GM23248 (cell line): ENCODE results near the gene CIRBP. TPM values are rescaled to one million over a fixed set of nuclear protein-coding genes. Genes with fewer than 3 reads are reported as not detected.
A peak's percentile ranks its signal among the peaks of the same experiment; 100 is the strongest.

Experiments used
- DNase-seq: peaks from one replicate; pipeline ENCODE4 v3.0.0-alpha.2; 2015
- H2AFZ ChIP-seq: fragments of 200-600 bp; sonication (generic); 2 replicates; pipeline ENCODE4 v1.6.1; 2016; ENCODE audit warnings: antibody characterized with exemption
- H3F3A ChIP-seq: fragments of 200-600 bp; sonication (generic); 2 replicates; pipeline ENCODE4 v1.6.1; 2016; ENCODE audit warnings: mild to moderate bottlenecking, antibody characterized with exemption, mixed run types; ENCODE audit not compliant: insufficient read depth
- H3K27ac ChIP-seq: fragments of 200-600 bp; sonication (generic); 2 replicates; pipeline ENCODE4 v1.5.1; 2016; ENCODE audit warnings: mild to moderate bottlenecking
- H3K27me3 ChIP-seq: fragments of 200-600 bp; sonication (generic); replicated peaks from 2 replicates; pipeline ENCODE4 v1.6.1; 2016; ENCODE audit warnings: mild to moderate bottlenecking; ENCODE audit not compliant: insufficient read depth
- H3K36me3 ChIP-seq: fragments of 200-600 bp; sonication (generic); 2 replicates; pipeline ENCODE4 v1.6.1; 2016; ENCODE audit warnings: low read depth, mild to moderate bottlenecking
- H3K4me1 ChIP-seq: fragments of 200-600 bp; sonication (generic); 2 replicates; pipeline ENCODE4 v1.6.1; 2016; ENCODE audit warnings: mild to moderate bottlenecking; ENCODE audit not compliant: insufficient read depth
- H3K4me2 ChIP-seq: fragments of 200-600 bp; sonication (generic); one replicate; pipeline ENCODE4 v1.6.1; 2016; ENCODE audit warnings: mild to moderate bottlenecking; ENCODE audit not compliant: unreplicated experiment
- H3K4me3 ChIP-seq: fragments of 200-600 bp; sonication (generic); 2 replicates; pipeline ENCODE4 v1.5.1; 2016; ENCODE audit warnings: mild to moderate bottlenecking
- H3K79me2 ChIP-seq: fragments of 200-600 bp; sonication (generic); 2 replicates; pipeline ENCODE4 v1.6.1; 2016; ENCODE audit warnings: mild to moderate bottlenecking; ENCODE audit not compliant: insufficient read depth
- H3K9ac ChIP-seq: fragments of 200-600 bp; sonication (generic); 2 replicates; pipeline ENCODE4 v1.6.1; 2016; ENCODE audit warnings: mild to moderate bottlenecking
- H3K9me2 ChIP-seq: fragments of 200-600 bp; sonication (generic); 2 replicates; pipeline ENCODE4 v1.6.1; 2016; ENCODE audit warnings: mixed run types, mild to moderate bottlenecking, moderate library complexity; ENCODE audit not compliant: insufficient read depth
- H3K9me3 ChIP-seq: fragments of 200-600 bp; sonication (generic); one replicate; pipeline ENCODE4 v1.6.1; 2017; ENCODE audit warnings: low read depth
- H4K20me1 ChIP-seq: fragments of 200-600 bp; sonication (generic); 2 replicates; pipeline ENCODE4 v1.6.0; 2016; ENCODE audit not compliant: insufficient read depth
- EZH2 ChIP-seq: fragments of 200-600 bp; sonication (generic); IDR thresholded peaks from 2 replicates; pipeline ENCODE4 v1.6.1; 2018; ENCODE audit warnings: antibody characterized with exemption, mild to moderate bottlenecking; ENCODE audit not compliant: insufficient read depth, poor library complexity, severe bottlenecking
- EZH2phosphoT487 ChIP-seq: fragments of 200-600 bp; sonication (generic); IDR thresholded peaks from 2 replicates; pipeline ENCODE4 v1.6.1; 2018; ENCODE audit warnings: antibody characterized with exemption, moderate library complexity, mild to moderate bottlenecking, low read depth; ENCODE audit not compliant: insufficient read depth
- WGBS, 2 experiments: methylation state at CpG; one replicate each; pipeline ENCODE4 v1.1.6; 2015 to 2017; ENCODE audit warnings: low lambda C conversion rate in 2 of 2, low coverage in 1 of 2; ENCODE audit errors: missing lambda C conversion rate in 2 of 2; 5-methylcytosine and 5-hydroxymethylcytosine counted together
- in situ Hi-C: fragments of 300-500 bp; cut with MboI; formaldehyde crosslinking; loops from 2 replicates; pipeline ENCODE4 v1.15.0; 2020
- polyA plus RNA-seq: library from polyadenylated mRNA; unstranded; fragments of >200 nt; fragmentation: Nextera tagmentation; extraction: Ambion mirVana; gene quantifications from 2 replicates; pipeline ENCODE4 v1.2.1, GENCODE V29; 2016
- total RNA-seq: library from RNA; depleted of rRNA; stranded (reverse); fragments of >200 nt; shearing (Covaris generic); gene quantifications from 2 replicates; pipeline ENCODE4 v1.2.3, GENCODE V29; 2014; rRNA removed

CIRBP gene
- total and polyA plus RNA-seq, 2 experiments from 2014 or later, result 185 to 392 TPM

DNA sequence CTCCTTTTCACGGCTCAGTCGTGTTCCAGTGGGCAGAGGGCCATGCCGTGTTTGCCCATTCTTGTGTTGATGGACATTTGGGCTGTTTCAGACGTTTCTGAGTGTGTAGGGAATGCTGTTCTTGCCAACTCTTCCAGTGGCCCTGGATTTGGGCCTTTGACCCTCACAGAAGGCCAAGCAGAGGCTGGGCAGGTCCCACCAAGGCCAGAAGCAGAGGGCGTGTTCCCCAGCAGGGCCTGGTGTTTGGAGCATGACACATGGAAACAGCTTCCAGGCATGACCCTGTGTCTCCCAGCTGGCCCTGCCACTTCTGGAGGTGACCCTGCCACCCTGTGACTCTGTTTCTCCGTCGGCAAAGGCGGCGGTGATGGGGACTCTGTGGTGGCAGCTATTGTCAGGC lies 52.4 kb downstream of the CIRBP start:
- no peak for TF ChIP-seq EZH2phosphoT487
- TF ChIP-seq EZH2, result no peak
- Histone ChIP-seq H3K9me3 (no peaks in the 10 kb centered on the region), H3K4me1 (no peaks in the 10 kb centered on the region), H3K9me2 (no peaks in the 10 kb centered on the region), H3K36me3 (no peaks in the 10 kb centered on the region), H3K79me2 (no peaks in the 10 kb centered on the region), H3K27ac (no peak overlapping the region), H3K4me3 (no peak overlapping the region), H4K20me1 (no peaks in the 10 kb centered on the region), H3K27me3 (peaks cover 10% of the 10 kb centered on the region; the same call in 1 of the 2 replicates), H2AFZ (no peak overlapping the region), H3K9ac (no peak overlapping the region), H3K4me2 (no peak overlapping the region), H3F3A (no peaks in the 10 kb centered on the region)
- in situ Hi-C loops, result no loop called here
- WGBS, 2 experiments, result 72 to 78% methylated on average over 9 of the region's 9 CpGs
- DNase-seq, result no peak

DNA sequence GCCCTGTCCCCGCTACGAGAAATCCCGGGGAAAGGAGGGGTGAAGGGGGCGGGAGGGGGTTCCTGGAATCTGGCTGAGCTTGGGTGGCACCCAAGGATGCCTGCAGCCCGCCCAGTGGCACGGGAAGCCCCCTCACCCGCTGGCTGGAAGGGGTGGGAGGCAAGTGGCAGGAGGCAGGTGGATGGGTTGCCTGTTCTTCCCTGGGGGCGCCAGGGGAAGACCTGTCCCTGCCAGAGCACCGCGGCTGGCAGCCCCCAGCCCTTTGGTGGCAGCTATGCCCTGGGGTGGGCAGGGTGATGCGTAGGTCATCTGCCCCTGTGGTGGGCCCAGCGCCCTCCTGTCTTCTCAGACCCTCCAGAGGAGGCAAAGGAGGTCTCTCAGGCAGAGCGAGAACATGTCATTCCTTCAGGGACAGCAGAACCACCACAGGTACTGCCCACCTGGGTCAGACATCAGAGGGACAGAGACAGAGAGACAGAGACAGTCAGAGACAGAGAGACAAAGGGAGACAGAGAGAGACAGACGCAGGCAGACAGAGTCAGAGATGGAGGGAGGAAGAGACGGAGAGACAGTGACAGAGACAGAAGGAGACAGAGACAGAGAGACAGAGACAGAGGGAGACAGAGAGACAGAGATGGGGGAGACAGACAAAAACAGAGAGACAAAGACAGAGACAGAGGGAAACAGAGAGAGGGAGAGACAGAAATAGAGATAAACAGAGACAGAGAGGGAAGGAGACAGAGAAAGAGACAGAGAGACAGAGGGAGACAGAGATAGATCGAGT lies 53.3 kb downstream of the CIRBP start:
- WGBS, 2 experiments, result 80 to 84% methylated on average over 11 to 16 of the region's 16 CpGs

DNA sequence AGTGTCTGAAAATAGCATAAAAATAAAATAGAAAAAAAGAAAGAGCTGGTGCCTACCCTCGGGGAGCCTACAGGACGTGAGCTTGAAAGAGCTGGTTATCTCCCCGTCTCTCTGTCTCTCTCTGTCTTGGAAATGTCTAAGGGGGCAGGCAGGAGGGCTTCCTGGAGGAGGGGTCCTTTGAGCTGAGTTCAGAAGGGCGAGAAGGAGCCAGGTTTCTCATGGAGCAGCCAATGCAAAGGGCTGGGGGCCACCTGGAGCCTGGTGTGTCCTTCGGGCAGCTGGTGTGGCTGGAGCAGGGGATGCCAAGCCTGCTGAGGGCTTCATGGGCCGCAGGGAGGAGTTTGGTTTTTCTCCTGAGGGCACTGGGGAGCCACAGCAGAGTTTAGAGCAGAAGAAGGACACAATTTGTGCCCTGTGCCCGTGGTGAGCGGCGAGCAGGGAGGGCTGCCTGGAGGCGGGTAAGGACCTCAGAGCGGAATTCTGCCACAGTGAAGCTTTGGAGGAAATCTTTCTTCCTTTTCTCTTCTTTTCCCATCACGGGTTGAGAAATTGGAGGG lies 55.2 kb downstream of the CIRBP start:
- in situ Hi-C loops, result no loop called here
- 77 to 80% methylated on average over 12 of the region's 12 CpGs for WGBS, 2 experiments
- H3K36me3 ChIP-seq, result no peaks in the 10 kb centered on the region
- H3K27me3 ChIP-seq, result no peaks in the 10 kb centered on the region
- H3F3A ChIP-seq, result no peaks in the 10 kb centered on the region
- no peaks in the 10 kb centered on the region for H3K9me3 ChIP-seq
- no peaks in the 10 kb centered on the region for H4K20me1 ChIP-seq
- peak overlapping the region; percentile 66 for H2AFZ ChIP-seq
- DNase-seq, result no peak
- peak overlapping the region; percentile 56 for H3K4me2 ChIP-seq
- H3K4me1 ChIP-seq, result no peaks in the 10 kb centered on the region
- no peak for TF ChIP-seq EZH2
- no peak for TF ChIP-seq EZH2phosphoT487
- H3K4me3 ChIP-seq, result no peak overlapping the region; the same call in 1 of the 2 replicates
- no peaks in the 10 kb centered on the region for H3K9me2 ChIP-seq
- H3K9ac ChIP-seq, result peak overlapping the region; percentile 54; the same call in 1 of the 2 replicates
- H3K27ac ChIP-seq, result no peak overlapping the region
- no peaks in the 10 kb centered on the region for H3K79me2 ChIP-seq

More for the DNA sequence above, 53.3 kb downstream of the CIRBP start:
- H3K79me2 ChIP-seq, result no peaks in the 10 kb centered on the region
- no peaks in the 10 kb centered on the region for H3K9me3 ChIP-seq
- no peaks in the 10 kb centered on the region for H3K9me2 ChIP-seq
- peaks cover 2% of the 10 kb centered on the region; the same call in 1 of the 2 replicates for H3K27me3 ChIP-seq
- H3K4me2 ChIP-seq, result no peak overlapping the region
- no peak overlapping the region for H3K9ac ChIP-seq
- H3K36me3 ChIP-seq, result no peaks in the 10 kb centered on the region
- no peak for TF ChIP-seq EZH2
- TF ChIP-seq EZH2phosphoT487, result no peak
- in situ Hi-C loops, result no loop called here
- no peak overlapping the region for H2AFZ ChIP-seq
- H3K4me3 ChIP-seq, result no peak overlapping the region
- H3K4me1 ChIP-seq, result no peaks in the 10 kb centered on the region
- H3F3A ChIP-seq, result no peaks in the 10 kb centered on the region
- no peak for DNase-seq
- H4K20me1 ChIP-seq, result no peaks in the 10 kb centered on the region
- H3K27ac ChIP-seq, result no peak overlapping the region

Other genes starting within 250 kb of the CIRBP start
- gene TMEM259, start 248.2 kb upstream of the CIRBP start, total RNA-seq, result 132 and 169 TPM in 2 replicates
- gene TMEM259, start 248.2 kb upstream of the CIRBP start, polyA plus RNA-seq, result 76.7 and 79.7 TPM in 2 replicates
- not detected in 2 replicates for gene RNU6-2, start 247.8 kb upstream of the CIRBP start, total RNA-seq
- gene RNU6-2, start 247.8 kb upstream of the CIRBP start, polyA plus RNA-seq, result not detected in 2 replicates
- gene CNN2, start 242.7 kb upstream of the CIRBP start, total RNA-seq, result 239 and 244 TPM in 2 replicates
- gene CNN2, start 242.7 kb upstream of the CIRBP start, polyA plus RNA-seq, result 400 and 415 TPM in 2 replicates
- gene ABCA7, start 229.2 kb upstream of the CIRBP start, total RNA-seq, result 1.1 and 2.1 TPM in 2 replicates
- 1.7 and 2.6 TPM in 2 replicates for gene ABCA7, start 229.2 kb upstream of the CIRBP start, polyA plus RNA-seq
- gene ARHGAP45, start 202.2 kb upstream of the CIRBP start, total RNA-seq, result 1.5 and 6.3 TPM in 2 replicates
- 3.2 and 3.5 TPM in 2 replicates for gene ARHGAP45, start 202.2 kb upstream of the CIRBP start, polyA plus RNA-seq
- 172 and 233 TPM in 2 replicates for gene POLR2E, start 174.0 kb upstream of the CIRBP start, total RNA-seq
- 336 and 347 TPM in 2 replicates for gene POLR2E, start 174.0 kb upstream of the CIRBP start, polyA plus RNA-seq
- 298 and 323 TPM in 2 replicates for gene GPX4, start 165.3 kb upstream of the CIRBP start, total RNA-seq
- gene GPX4, start 165.3 kb upstream of the CIRBP start, polyA plus RNA-seq, result 601 and 607 TPM in 2 replicates
- gene SBNO2, start 95.1 kb upstream of the CIRBP start, total RNA-seq, result 64.5 and 70.4 TPM in 2 replicates
- 7.5 and 11.9 TPM in 2 replicates for gene SBNO2, start 95.1 kb upstream of the CIRBP start, polyA plus RNA-seq
- gene STK11, start 63.6 kb upstream of the CIRBP start, total RNA-seq, result 64.1 and 66.5 TPM in 2 replicates
- 4.3 and 4.6 TPM in 2 replicates for gene STK11, start 63.6 kb upstream of the CIRBP start, polyA plus RNA-seq
- 2.7 and 4.5 TPM in 2 replicates for gene CBARP, start 31.3 kb upstream of the CIRBP start, total RNA-seq
- 0.29 and 0.41 TPM in 2 replicates for gene CBARP, start 31.3 kb upstream of the CIRBP start, polyA plus RNA-seq
- gene ATP5F1D, start 27.6 kb upstream of the CIRBP start, total RNA-seq, result 27.4 and 38.9 TPM in 2 replicates
- 287 and 290 TPM in 2 replicates for gene ATP5F1D, start 27.6 kb upstream of the CIRBP start, polyA plus RNA-seq
- gene MIDN, start 20.7 kb upstream of the CIRBP start, total RNA-seq, result 9.4 and 18.5 TPM in 2 replicates
- 3.1 and 4.0 TPM in 2 replicates for gene MIDN, start 20.7 kb upstream of the CIRBP start, polyA plus RNA-seq
- 61.5 and 84.5 TPM in 2 replicates for gene FAM174C, start 6.2 kb downstream of the CIRBP start, total RNA-seq
- gene FAM174C, start 6.2 kb downstream of the CIRBP start, polyA plus RNA-seq, result 67.8 and 81.6 TPM in 2 replicates
- gene EFNA2, start 16.5 kb downstream of the CIRBP start, total RNA-seq, result not detected in 2 replicates
- not detected in 2 replicates for gene EFNA2, start 16.5 kb downstream of the CIRBP start, polyA plus RNA-seq
- 64.1 and 67.1 TPM in 2 replicates for gene NDUFS7, start 114.6 kb downstream of the CIRBP start, total RNA-seq
- 173 and 177 TPM in 2 replicates for gene NDUFS7, start 114.6 kb downstream of the CIRBP start, polyA plus RNA-seq
- gene GAMT, start 132.2 kb downstream of the CIRBP start, total RNA-seq, result 39.8 and 43.7 TPM in 2 replicates
- 40.1 and 43.1 TPM in 2 replicates for gene GAMT, start 132.2 kb downstream of the CIRBP start, polyA plus RNA-seq
- gene DAZAP1, start 138.3 kb downstream of the CIRBP start, total RNA-seq, result 56.6 and 59.4 TPM in 2 replicates
- 11.0 and 12.8 TPM in 2 replicates for gene DAZAP1, start 138.3 kb downstream of the CIRBP start, polyA plus RNA-seq
- 1,256 and 1,289 TPM in 2 replicates for gene RPS15, start 169.1 kb downstream of the CIRBP start, total RNA-seq
- 921 and 947 TPM in 2 replicates for gene RPS15, start 169.1 kb downstream of the CIRBP start, polyA plus RNA-seq
- 0.11 TPM in 1 of 2 replicates, not detected in the other for gene APC2, start 180.8 kb downstream of the CIRBP start, total RNA-seq
- gene APC2, start 180.8 kb downstream of the CIRBP start, polyA plus RNA-seq, result 0.10 and 0.11 TPM in 2 replicates
- 35.9 and 40.2 TPM in 2 replicates for gene C19orf25, start 209.9 kb downstream of the CIRBP start, total RNA-seq
- gene C19orf25, start 209.9 kb downstream of the CIRBP start, polyA plus RNA-seq, result 33.2 and 34.7 TPM in 2 replicates
- gene PCSK4, start 221.0 kb downstream of the CIRBP start, total RNA-seq, result 0.13 and 0.76 TPM in 2 replicates
- 0.28 and 0.43 TPM in 2 replicates for gene PCSK4, start 221.0 kb downstream of the CIRBP start, polyA plus RNA-seq
- gene REEP6, start 221.8 kb downstream of the CIRBP start, total RNA-seq, result 2.9 and 3.0 TPM in 2 replicates
- gene REEP6, start 221.8 kb downstream of the CIRBP start, polyA plus RNA-seq, result 4.0 and 4.3 TPM in 2 replicates
- gene ADAMTSL5, start 243.7 kb downstream of the CIRBP start, total RNA-seq, result 21.1 and 31.7 TPM in 2 replicates
- 19.3 and 23.3 TPM in 2 replicates for gene ADAMTSL5, start 243.7 kb downstream of the CIRBP start, polyA plus RNA-seq